PFSK-1 (cell line): Measurements from ENCODE around the gene PTH.

Source experiments
- POLR2AphosphoS5 ChIP-seq: IDR thresholded peaks from 2 replicates; pipeline ENCODE4 v1.6.1; 2012; ENCODE audit warnings: low read depth, mild to moderate bottlenecking, control low read depth, low read length, moderate library complexity
- TAF1 ChIP-seq: IDR thresholded peaks from 2 replicates; pipeline ENCODE4 v1.6.1; 2012; ENCODE audit warnings: low read length, control low read depth, borderline replicate concordance; ENCODE audit not compliant: insufficient read depth

DNA sequence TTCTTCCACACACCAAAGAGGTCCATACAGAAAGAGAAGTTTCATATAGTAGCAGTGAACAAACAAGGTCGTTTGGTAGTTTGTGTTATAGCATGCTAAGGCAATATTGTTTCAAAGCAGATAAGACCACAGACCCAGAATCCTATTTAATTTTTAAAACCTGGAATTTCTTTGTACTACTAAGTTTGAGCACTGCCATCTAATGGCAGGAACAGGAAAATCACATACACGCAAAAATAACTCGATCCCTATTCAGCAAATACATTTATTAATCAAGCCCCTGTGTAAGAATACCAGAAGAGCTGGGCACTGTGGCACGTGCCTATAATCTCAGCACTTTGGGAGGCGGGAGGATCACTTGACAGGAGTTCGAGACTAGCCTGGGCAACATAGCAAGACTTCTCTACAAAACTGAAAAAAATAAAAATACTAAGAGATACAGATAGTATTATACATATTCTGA lies 29.9 kb downstream of the PTH start:
- TF ChIP-seq POLR2AphosphoS5 (no peak), TAF1 (no peak)
